ENCODE measurements around the gene DSC3. TPM values are rescaled to one million over a fixed set of nuclear protein-coding genes. Genes with fewer than 3 reads are reported as not detected.

Gene DSC3
- total and polyA plus RNA-seq, 2 experiments from 2014 or later = 0.81 to 1.2 TPM

- peaks cover 57% of the 10 kb centered on the region for H3K36me3 ChIP-seq
- H3K4me1 ChIP-seq (ENCODE audit: low read depth) = no peaks in the 10 kb centered on the region
- H3K4me3 ChIP-seq = no peak overlapping the region
- DNase-seq (ENCODE audit: low read depth in 1 of 2, low spot score in 1 of 2) = no peak
- no peaks in the 10 kb centered on the region for H3K9me3 ChIP-seq (ENCODE audit: low read depth)
- H3K27ac ChIP-seq = no peak overlapping the region
- no peak for TF ChIP-seq CTCF (IDR thresholded peaks at IDR 0.05; ENCODE audit: low read depth, low read length)
- no peaks in the 10 kb centered on the region for H3K27me3 ChIP-seq
Measured at GRCh38 chr18:31072175-31072574, 29.6 kb upstream of the DSC3 start.

- H3K4me1 ChIP-seq (ENCODE audit: low read depth) = peaks cover 6% of the 10 kb centered on the region
- no peak for TF ChIP-seq CTCF (IDR thresholded peaks at IDR 0.05; ENCODE audit: low read depth, low read length)
- no peak overlapping the region for H3K27ac ChIP-seq
- no peak for DNase-seq (ENCODE audit: low read depth in 1 of 2, low spot score in 1 of 2)
- H3K36me3 ChIP-seq = peaks cover 58% of the 10 kb centered on the region
- no peaks in the 10 kb centered on the region for H3K27me3 ChIP-seq
- no peaks in the 10 kb centered on the region for H3K9me3 ChIP-seq (ENCODE audit: low read depth)
- H3K4me3 ChIP-seq = no peak overlapping the region
Measured at GRCh38 chr18:31070206-31070605, 27.7 kb upstream of the DSC3 start.

GRCh38 chr18:31066266-31066665, 23.7 kb upstream of the DSC3 start:
- no peak overlapping the region for H3K4me3 ChIP-seq
- no peak for TF ChIP-seq CTCF (IDR thresholded peaks at IDR 0.05; ENCODE audit: low read depth, low read length)
- no peak for DNase-seq (ENCODE audit: low read depth in 1 of 2, low spot score in 1 of 2)
- no peaks in the 10 kb centered on the region for H3K9me3 ChIP-seq (ENCODE audit: low read depth)
- peaks cover 17% of the 10 kb centered on the region for H3K4me1 ChIP-seq (ENCODE audit: low read depth)
- no peaks in the 10 kb centered on the region for H3K27me3 ChIP-seq
- peak overlapping the region; percentile 39 for H3K27ac ChIP-seq
- H3K36me3 ChIP-seq = peaks cover 33% of the 10 kb centered on the region

- peak in 1 of 2 donors; percentile 77 for DNase-seq (ENCODE audit: low read depth in 1 of 2, low spot score in 1 of 2)
- Histone ChIP-seq H3K27me3 (no peaks in the 10 kb centered on the region), H3K27ac (peak overlapping the region; percentile 39), H3K36me3 (peaks cover 24% of the 10 kb centered on the region), H3K9me3 (ENCODE audit: low read depth) (no peaks in the 10 kb centered on the region), H3K4me1 (ENCODE audit: low read depth) (peaks cover 24% of the 10 kb centered on the region), H3K4me3 (no peak overlapping the region)
- TF ChIP-seq CTCF (IDR thresholded peaks at IDR 0.05; ENCODE audit: low read depth, low read length) = no peak
Measured at GRCh38 chr18:31065036-31065773, 22.7 kb upstream of the DSC3 start.

GRCh38 chr18:31064130-31064529, 21.6 kb upstream of the DSC3 start:
- H3K4me3 ChIP-seq = no peak overlapping the region
- H3K27me3 ChIP-seq = no peaks in the 10 kb centered on the region
- no peaks in the 10 kb centered on the region for H3K9me3 ChIP-seq (ENCODE audit: low read depth)
- peaks cover 19% of the 10 kb centered on the region for H3K36me3 ChIP-seq
- no peak overlapping the region for H3K27ac ChIP-seq
- no peak for DNase-seq (ENCODE audit: low read depth in 1 of 2, low spot score in 1 of 2)
- peaks cover 24% of the 10 kb centered on the region for H3K4me1 ChIP-seq (ENCODE audit: low read depth)
- TF ChIP-seq CTCF (IDR thresholded peaks at IDR 0.05; ENCODE audit: low read depth, low read length) = no peak

Data from cardiac muscle cell (in vitro differentiated cells and primary cell).